HCT116 (cell line): ENCODE data around the gene ACP4. TPM values are rescaled to one million over a fixed set of nuclear protein-coding genes. Genes with fewer than 3 reads are reported as not detected.
A peak's percentile ranks its signal among the peaks of the same experiment; 100 is the strongest.

ENCODE experiments used
- ATAC-seq: fragments of 200-7000 bp; cut with Tn5 transposase; 2 replicates; pipeline ENCODE4 v1.9.1; 2020; ENCODE audit warnings: mild to moderate bottlenecking, moderate library complexity
- BruUV-seq: library from RNA; stranded (reverse); fragments of 400-500 nt; replicated peaks from 2 replicates; lab custom pipeline; 2021; lab: Mats Ljungman, UMichigan
- CTCF ChIA-PET: fragments of 300-600 bp; sonication (Branson Sonifier 250); formaldehyde crosslinking; loops from one replicate; lab custom pipeline; 2021; ENCODE audit warnings: antibody characterized with exemption; lab: Charles Lee
- POLR2A ChIA-PET: fragments of 300-600, 350-600 bp; sonication (Branson Sonifier 250); formaldehyde crosslinking; loops from one replicate; lab custom pipeline; 2021; ENCODE audit warnings: antibody characterized with exemption; lab: Charles Lee
- RAD21 ChIA-PET, 2 experiments: fragments of 300-600 bp; sonication (Branson Sonifier 250); formaldehyde crosslinking; loops; one replicate each; lab custom pipeline; 2023; ENCODE audit warnings: low total read pairs in 2 of 2; ENCODE audit not compliant: uncharacterized antibody in 2 of 2, unreplicated experiment in 2 of 2, low non-redundant PET in 1 of 2; lab: Charles Lee
- DNase-seq: peaks from one replicate; pipeline ENCODE4 v3.0.0-alpha.2; 2010; ENCODE audit warnings: low read depth, low spot score
- H2AFZ ChIP-seq: fragments of 200-600 bp; shearing (Covaris generic), sonication (generic); 2 replicates; pipeline ENCODE4 v1.6.1; 2017; ENCODE audit warnings: low read depth, mixed run types, mixed read lengths, antibody characterized with exemption, low read length; ENCODE audit not compliant: poor library complexity, severe bottlenecking
- H3K27ac ChIP-seq: 2 replicates; pipeline ENCODE4 v1.5.1; 2012; ENCODE audit warnings: low read depth, low read length
- H3K27me3 ChIP-seq: fragments of 200-600 bp; sonication (generic); 2 replicates; pipeline ENCODE4 v1.6.1; 2016; ENCODE audit warnings: mixed run types, low read length, mixed read lengths; ENCODE audit not compliant: insufficient read depth
- H3K36me3 ChIP-seq, 2 experiments: fragments of 200-500 bp in 1 of 2; fragments of 200-600 bp in 1 of 2; sonication (Bioruptor generic) in 1 of 2; sonication (generic) in 1 of 2; 2 replicates each; pipeline versions ENCODE4 v1.5.1 to v1.6.1; 2014 to 2016; ENCODE audit warnings: low read length in 2 of 2, inconsistent platforms in 1 of 2, mixed read lengths in 1 of 2, mixed run types in 1 of 2; ENCODE audit not compliant: insufficient read depth in 2 of 2, control insufficient read depth in 1 of 2
- H3K4me1 ChIP-seq, 2 experiments: fragments of 200-600 bp in 1 of 2; sonication (generic) in 1 of 2; 2 replicates each; pipeline versions ENCODE4 v1.5.1 to v1.6.1; 2012 to 2017; ENCODE audit warnings: low read length in 2 of 2, inconsistent platforms in 1 of 2, mild to moderate bottlenecking in 1 of 2, mixed read lengths in 1 of 2, mixed run types in 1 of 2, moderate library complexity in 1 of 2; ENCODE audit not compliant: insufficient read depth in 2 of 2, control insufficient read depth in 1 of 2
- H3K4me2 ChIP-seq: fragments of 200-600 bp; sonication (generic); 2 replicates; pipeline ENCODE4 v1.6.1; 2017; ENCODE audit warnings: mixed run types, low read length, mixed read lengths
- H3K4me3 ChIP-seq, 2 experiments: fragments of 200-600 bp in 1 of 2; sonication (generic) in 1 of 2; replicated peaks in 1 of 2; 2 replicates each; pipeline ENCODE4 v1.5.1; 2011 to 2016; ENCODE audit warnings: low read length in 2 of 2, control low read depth in 1 of 2, low read depth in 1 of 2, mild to moderate bottlenecking in 1 of 2, mixed read lengths in 1 of 2, mixed run types in 1 of 2
- H3K79me2 ChIP-seq: fragments of 200-600 bp; sonication (generic); 2 replicates; pipeline ENCODE4 v1.6.1; 2017; ENCODE audit warnings: mild to moderate bottlenecking, mixed run types, low read length, moderate library complexity, mixed read lengths; ENCODE audit not compliant: insufficient read depth
- H3K9ac ChIP-seq: fragments of 200-600 bp; sonication (generic); 2 replicates; pipeline ENCODE4 v1.6.1; 2016; ENCODE audit warnings: low read length, mixed read lengths
- H3K9me2 ChIP-seq: fragments of 200-600 bp; sonication (generic), shearing (Covaris generic); 2 replicates; pipeline ENCODE4 v1.6.1; 2017; ENCODE audit warnings: mixed run types, mild to moderate bottlenecking, moderate library complexity; ENCODE audit not compliant: insufficient read depth
- H3K9me3 ChIP-seq, 2 experiments: fragments of 200-500 bp in 1 of 2; fragments of 200-600 bp in 1 of 2; sonication (Bioruptor generic) in 1 of 2; sonication (generic) in 1 of 2; 2 replicates each; pipeline ENCODE4 v1.6.1; 2014 to 2017; ENCODE audit warnings: low read length in 2 of 2, mixed read lengths in 2 of 2, inconsistent platforms in 1 of 2, low read depth in 1 of 2, mild to moderate bottlenecking in 1 of 2, mixed run types in 1 of 2, moderate library complexity in 1 of 2; ENCODE audit not compliant: control insufficient read depth in 1 of 2, insufficient read depth in 1 of 2
- H4K20me1 ChIP-seq: fragments of 200-600 bp; sonication (generic), shearing (Covaris generic); 2 replicates; pipeline ENCODE4 v1.6.1; 2017; ENCODE audit warnings: mixed run types, mild to moderate bottlenecking, moderate library complexity; ENCODE audit not compliant: insufficient read depth
- CEBPB ChIP-seq: IDR thresholded peaks from 2 replicates; pipeline ENCODE4 v1.6.1; 2012; ENCODE audit warnings: low read depth
- CTCF ChIP-seq, 3 experiments: fragments of 200-600 bp in 1 of 3; sonication (generic) in 1 of 3; IDR thresholded peaks in 2 of 3; conservative IDR thresholded peaks in 1 of 3; 2 replicates each; pipeline ENCODE4 v1.5.1; 2012 to 2017; ENCODE audit warnings: low read depth in 2 of 3, low read length in 2 of 3, antibody characterized with exemption in 1 of 3, borderline replicate concordance in 1 of 3, control low read depth in 1 of 3, mild to moderate bottlenecking in 1 of 3, mixed read lengths in 1 of 3, mixed run types in 1 of 3, moderate library complexity in 1 of 3; ENCODE audit not compliant: insufficient read depth in 1 of 3
- EZH2 ChIP-seq: fragments of 200-600 bp; sonication (generic); IDR thresholded peaks from 2 replicates; pipeline ENCODE4 v1.6.1; 2017; ENCODE audit warnings: antibody characterized with exemption, mixed run types
- EZH2phosphoT487 ChIP-seq: fragments of 200-600 bp; IDR thresholded peaks from 2 replicates; pipeline ENCODE4 v1.6.1; 2018; ENCODE audit warnings: antibody characterized with exemption, borderline replicate concordance
- POLR2A ChIP-seq: IDR thresholded peaks from 2 replicates; pipeline ENCODE4 v1.7.0; 2011; ENCODE audit warnings: borderline replicate concordance; ENCODE audit not compliant: insufficient read depth, insufficient read length; ENCODE audit errors: extremely low read depth
- RAD21 ChIP-seq: IDR thresholded peaks from 2 replicates; pipeline ENCODE4 v1.6.1; 2012; ENCODE audit warnings: low read depth, mild to moderate bottlenecking
- SP1 ChIP-seq: IDR thresholded peaks from 2 replicates; pipeline ENCODE4 v1.6.1; 2012; ENCODE audit warnings: low read depth
- SRF ChIP-seq: IDR thresholded peaks from 2 replicates; pipeline ENCODE4 v1.6.1; 2012; ENCODE audit warnings: low read depth
- TCF7L2 ChIP-seq: IDR thresholded peaks from 2 replicates; pipeline ENCODE4 v1.7.0; 2011; ENCODE audit warnings: borderline replicate concordance, inconsistent platforms; ENCODE audit not compliant: insufficient read depth, insufficient read length; ENCODE audit errors: extremely low read depth
- ZBTB33 ChIP-seq: IDR thresholded peaks from 2 replicates; pipeline ENCODE4 v1.6.1; 2011; ENCODE audit warnings: mild to moderate bottlenecking, low read length, moderate library complexity; ENCODE audit not compliant: insufficient replicate concordance; ENCODE audit errors: extremely low read depth
- intact Hi-C: fragments of 100-400 bp; cut with micrococcal nuclease; formaldehyde crosslinking; loops from 2 replicates; pipeline ENCODE4 v1.10.0; 2022
- total RNA-seq: library from RNA; stranded (reverse); gene quantifications from one replicate; pipeline ENCODE4 v1.2.1, GENCODE V29; 2021; ENCODE audit not compliant: unreplicated experiment

Gene ACP4
- total RNA-seq, 1 experiment from 2014 or later: not detected

- H3K9me3 ChIP-seq: no peaks in the 10 kb centered on the region; a peak in 1 of 4 replicates
- POLR2A ChIA-PET: no interaction called here
- peak; percentile 53 for TF ChIP-seq RAD21
- no peak for TF ChIP-seq EZH2phosphoT487
- peak; percentile 37 to 60 (median 51); a peak in 5 of 6 replicates for TF ChIP-seq CTCF (IDR thresholded peaks at IDR 0.05 in 2 of 3, conservative IDR thresholded peaks at IDR 0.05 in 1 of 3; ENCODE audit: borderline replicate concordance in 1 of 3, insufficient read depth in 1 of 3, low read depth in 2 of 3, low read length in 2 of 3)
- TF ChIP-seq, all 23 proteins: peak for 2
- Histone ChIP-seq H3K9me2 (no peaks in the 10 kb centered on the region), H2AFZ (no peak overlapping the region), H3K9ac (no peak overlapping the region), H3K4me2 (peak overlapping the region; percentile 28; the same call in 1 of the 2 replicates), H3K27me3 (0 out of 2 replicates have a peak, but pooled peaks cover 7% of the 10 kb centered on the region), H3K27ac (no peak overlapping the region), H3K4me3 (no peak overlapping the region), H4K20me1 (no peaks in the 10 kb centered on the region), H3K79me2 (no peaks in the 10 kb centered on the region), H3K4me1 (peaks cover 15 to 29% of the 10 kb centered on the region in 2 experiments), H3K36me3 (no peaks in the 10 kb centered on the region)
- DNase-seq: peak; percentile 18
- CTCF ChIA-PET: interaction anchor here (0.8 to 1.0 kb wide), 2 partner anchors 84 to 179 kb away, joined by 4 read pairs; no protein-coding TSS in a partner anchor
- no TSS peak for BruUV-seq
- intact Hi-C loops: no loop called here
- RAD21 ChIA-PET: no interaction called here
- peak; percentile 33 for ATAC-seq
Measured at GRCh38 chr19:50838239-50838638, 48.0 kb downstream of the ACP4 start.

- Histone ChIP-seq H3K36me3 (no peaks in the 10 kb centered on the region), H3K9me2 (no peaks in the 10 kb centered on the region), H4K20me1 (no peaks in the 10 kb centered on the region), H3K4me3 (no peak overlapping the region), H3K9me3 (no peaks in the 10 kb centered on the region; a peak in 1 of 4 replicates), H2AFZ (no peak overlapping the region)
- no peak for DNase-seq
- no TSS peak for BruUV-seq
- TF ChIP-seq TCF7L2 (no peak), EZH2 (no peak), ZBTB33 (no peak), CEBPB (no peak), POLR2A (no peak), SP1 (no peak), SRF (no peak)
- TF ChIP-seq, all 23 proteins: peak for 0
- H3K4me1 ChIP-seq: peaks cover 19 to 26% of the 10 kb centered on the region in 2 experiments
- intact Hi-C loops: no loop called here
- RAD21 ChIA-PET: no interaction called here
- no peaks in the 10 kb centered on the region for H3K79me2 ChIP-seq
- H3K4me2 ChIP-seq: no peak overlapping the region
- ATAC-seq: no peak
- H3K9ac ChIP-seq: no peak overlapping the region
- CTCF ChIA-PET: no interaction called here
- no peak overlapping the region for H3K27ac ChIP-seq
- POLR2A ChIA-PET: interaction anchor here (0.9 kb wide), 1 partner anchor 43 kb away, joined by 3 read pairs; no protein-coding TSS in a partner anchor
- 0 out of 2 replicates have a peak, but pooled peaks cover 7% of the 10 kb centered on the region for H3K27me3 ChIP-seq
Measured at GRCh38 chr19:50839712-50840655, 49.8 kb downstream of the ACP4 start.
